DND-41 (cell line): Measurements from ENCODE around the gene MRTFA.

ENCODE experiments used
- ATAC-seq: fragments of 200-7000 bp; cut with Tn5 transposase; 3 replicates; pipeline ENCODE4 v1.9.1; 2021; ENCODE audit warnings: low read depth; ENCODE audit not compliant: insufficient read depth
- DNase-seq: peaks from one replicate; pipeline ENCODE4 v3.0.0-alpha.2; 2020
- H2AFZ ChIP-seq: 2 replicates; pipeline ENCODE4 v1.6.0; 2012; ENCODE audit warnings: low read depth, low read length
- H3K27ac ChIP-seq: 2 replicates; pipeline ENCODE4 v1.5.1; 2012; ENCODE audit warnings: low read length, inconsistent platforms
- H3K27me3 ChIP-seq: fragments of 200-600 bp; sonication (generic); 2 replicates; pipeline ENCODE4 v1.6.0; 2012; ENCODE audit warnings: low read length, mild to moderate bottlenecking, inconsistent platforms; ENCODE audit not compliant: insufficient read depth, poor library complexity
- H3K36me3 ChIP-seq: 2 replicates; pipeline ENCODE4 v1.5.1; 2012; ENCODE audit warnings: low read length, inconsistent platforms; ENCODE audit not compliant: insufficient read depth
- H3K4me1 ChIP-seq: 2 replicates; pipeline ENCODE4 v1.5.1; 2012; ENCODE audit warnings: mild to moderate bottlenecking, low read length; ENCODE audit not compliant: insufficient read depth
- H3K4me2 ChIP-seq: 2 replicates; pipeline ENCODE4 v1.6.0; 2012; ENCODE audit warnings: mild to moderate bottlenecking, moderate library complexity, low read length, inconsistent platforms; ENCODE audit not compliant: insufficient read depth
- H3K4me3 ChIP-seq, 2 experiments: fragments of 200-600 bp in 1 of 2; shearing (Covaris generic) in 1 of 2; 2 replicates each; pipeline ENCODE4 v1.5.1; 2012 to 2016; ENCODE audit warnings: inconsistent platforms in 2 of 2, low read length in 2 of 2, mild to moderate bottlenecking in 2 of 2, low read depth in 1 of 2, moderate library complexity in 1 of 2
- H3K79me2 ChIP-seq: 2 replicates; pipeline ENCODE4 v1.6.0; 2012; ENCODE audit warnings: low read length, inconsistent platforms; ENCODE audit not compliant: insufficient read depth
- H3K9ac ChIP-seq: 2 replicates; pipeline ENCODE4 v1.6.0; 2012; ENCODE audit warnings: low read depth, mild to moderate bottlenecking, inconsistent platforms, low read length, moderate library complexity
- H3K9me3 ChIP-seq: 2 replicates; pipeline ENCODE4 v1.5.1; 2012; ENCODE audit warnings: low read length, moderate library complexity, mild to moderate bottlenecking, inconsistent platforms; ENCODE audit not compliant: insufficient read depth, severe bottlenecking
- H4K20me1 ChIP-seq: 2 replicates; pipeline ENCODE4 v1.6.0; 2012; ENCODE audit warnings: low read length; ENCODE audit not compliant: insufficient read depth
- CTCF ChIP-seq: IDR thresholded peaks from 2 replicates; pipeline ENCODE4 v1.5.1; 2012; ENCODE audit warnings: borderline replicate concordance, low read length, moderate library complexity, mild to moderate bottlenecking; ENCODE audit not compliant: poor library complexity, severe bottlenecking; ENCODE audit errors: extremely low read depth
- EZH2 ChIP-seq: IDR thresholded peaks from 3 replicates; pipeline ENCODE4 v1.6.1; 2012; ENCODE audit warnings: borderline replicate concordance, low read depth, mild to moderate bottlenecking, moderate library complexity, low read length, inconsistent platforms; ENCODE audit not compliant: severe bottlenecking

The MRTFA gene

DNA sequence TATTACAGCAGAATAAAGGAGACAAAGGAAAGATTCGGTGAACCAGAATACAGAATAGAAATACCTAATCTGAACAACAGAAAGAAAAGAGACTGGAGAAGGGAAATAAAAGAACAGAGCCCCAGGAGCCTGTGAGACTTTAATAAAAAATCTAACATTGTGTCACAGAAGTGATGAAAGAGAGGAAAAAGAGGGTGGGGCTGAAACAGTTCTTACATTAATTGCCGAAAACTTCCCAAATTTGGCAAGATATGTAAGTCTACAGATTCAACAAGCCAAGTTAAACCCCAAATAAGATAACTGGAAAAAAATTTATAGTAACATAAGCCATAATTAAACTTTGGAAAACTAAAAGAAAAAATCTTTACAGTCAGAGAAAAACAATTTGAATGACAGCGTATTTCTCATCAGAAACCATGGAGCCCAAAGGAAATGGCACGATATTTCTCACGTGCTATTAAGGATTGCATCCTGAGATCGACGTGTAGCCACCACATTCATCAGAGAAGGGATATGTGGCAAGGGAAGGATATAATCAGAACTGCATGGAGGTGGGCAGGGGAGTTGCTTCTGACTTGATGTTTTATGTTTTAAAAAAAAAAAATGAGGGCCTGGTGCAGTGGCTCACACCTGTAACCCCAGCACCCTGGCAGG is 192.2 kb downstream of the MRTFA start:
- Histone ChIP-seq H4K20me1 (peaks cover 7% of the 10 kb centered on the region; the same call in 1 of the 2 replicates), H2AFZ (no peak overlapping the region), H3K4me2 (no peak overlapping the region), H3K9ac (no peak overlapping the region), H3K27ac (no peak overlapping the region), H3K4me1 (no peaks in the 10 kb centered on the region), H3K4me3 (no peak overlapping the region), H3K9me3 (no peaks in the 10 kb centered on the region), H3K36me3 (peaks cover 11% of the 10 kb centered on the region; the same call in 1 of the 2 replicates), H3K27me3 (no peaks in the 10 kb centered on the region), H3K79me2 (peaks cover 41% of the 10 kb centered on the region)
- no peak for ATAC-seq
- no peak for TF ChIP-seq EZH2
- TF ChIP-seq CTCF = no peak
- no peak for DNase-seq

DNA sequence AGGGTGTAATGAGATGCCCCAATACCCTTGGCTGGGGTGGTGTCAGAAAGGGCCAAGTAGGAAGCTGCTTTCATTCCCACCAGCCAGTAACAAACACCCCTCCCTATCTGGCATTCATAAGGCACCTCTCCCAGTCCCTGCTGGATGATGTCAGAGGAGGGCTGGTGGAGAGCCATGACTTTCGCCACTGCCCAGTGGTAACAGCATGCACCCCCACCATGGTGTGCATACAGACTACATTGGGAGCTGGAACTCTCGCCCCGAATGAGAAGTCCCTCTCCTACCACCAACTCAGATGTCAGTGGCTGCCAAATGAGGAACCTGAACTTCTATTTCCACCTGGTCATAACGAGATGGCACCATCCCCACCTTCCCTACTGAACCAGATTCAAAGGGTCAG is 192.8 kb downstream of the MRTFA start:
- H3K9me3 ChIP-seq = no peaks in the 10 kb centered on the region
- DNase-seq (no peak), ATAC-seq (no peak)
- H3K4me2 ChIP-seq = no peak overlapping the region
- H3K4me3 ChIP-seq = no peak overlapping the region
- peaks cover 7% of the 10 kb centered on the region; the same call in 1 of the 2 replicates for H4K20me1 ChIP-seq
- no peaks in the 10 kb centered on the region for H3K4me1 ChIP-seq
- TF ChIP-seq CTCF = no peak
- TF ChIP-seq EZH2 = no peak
- H3K9ac ChIP-seq = no peak overlapping the region
- no peaks in the 10 kb centered on the region for H3K27me3 ChIP-seq
- no peak overlapping the region for H2AFZ ChIP-seq
- H3K36me3 ChIP-seq = peaks cover 11% of the 10 kb centered on the region; the same call in 1 of the 2 replicates
- no peak overlapping the region for H3K27ac ChIP-seq
- H3K79me2 ChIP-seq = peaks cover 40% of the 10 kb centered on the region

- Histone ChIP-seq H2AFZ (no peak overlapping the region), H3K36me3 (peaks cover 11% of the 10 kb centered on the region; the same call in 1 of the 2 replicates), H3K4me2 (no peak overlapping the region), H3K79me2 (peaks cover 40% of the 10 kb centered on the region), H4K20me1 (peaks cover 17% of the 10 kb centered on the region; the same call in 1 of the 2 replicates), H3K9ac (no peak overlapping the region), H3K4me3 (no peak overlapping the region), H3K27me3 (no peaks in the 10 kb centered on the region), H3K9me3 (no peaks in the 10 kb centered on the region), H3K27ac (no peak overlapping the region), H3K4me1 (no peaks in the 10 kb centered on the region)
- DNase-seq (no peak), ATAC-seq (no peak)
- TF ChIP-seq CTCF (no peak), EZH2 (no peak)
Measured at GRCh38 chr22:40441761-40442390, 194.6 kb downstream of the MRTFA start.
